Thyroid gland (tissue), 4 donors: Measurements from ENCODE around the gene SSTR5.

Experiments
- POLR2A ChIP-seq, 2 donors: fragments of 450-650 bp; IDR thresholded peaks; one replicate each; pipeline ENCODE4 v1.6.1; 2017; ENCODE audit warnings: antibody characterized with exemption in 2 of 2, mild to moderate bottlenecking in 2 of 2, moderate library complexity in 1 of 2
- TF ChIP-seq, protein P1 (sequence below), 6 experiments: fragments of 200-600 bp in 3 of 6; fragments of 450-650 bp in 3 of 6; sonication (generic) in 3 of 6; IDR thresholded peaks; one replicate each; pipeline ENCODE4 v1.5.1; 2016 to 2019; ENCODE audit warnings: antibody characterized with exemption in 6 of 6, mild to moderate bottlenecking in 2 of 6, inconsistent platforms in 1 of 6, moderate library complexity in 1 of 6

DNA sequence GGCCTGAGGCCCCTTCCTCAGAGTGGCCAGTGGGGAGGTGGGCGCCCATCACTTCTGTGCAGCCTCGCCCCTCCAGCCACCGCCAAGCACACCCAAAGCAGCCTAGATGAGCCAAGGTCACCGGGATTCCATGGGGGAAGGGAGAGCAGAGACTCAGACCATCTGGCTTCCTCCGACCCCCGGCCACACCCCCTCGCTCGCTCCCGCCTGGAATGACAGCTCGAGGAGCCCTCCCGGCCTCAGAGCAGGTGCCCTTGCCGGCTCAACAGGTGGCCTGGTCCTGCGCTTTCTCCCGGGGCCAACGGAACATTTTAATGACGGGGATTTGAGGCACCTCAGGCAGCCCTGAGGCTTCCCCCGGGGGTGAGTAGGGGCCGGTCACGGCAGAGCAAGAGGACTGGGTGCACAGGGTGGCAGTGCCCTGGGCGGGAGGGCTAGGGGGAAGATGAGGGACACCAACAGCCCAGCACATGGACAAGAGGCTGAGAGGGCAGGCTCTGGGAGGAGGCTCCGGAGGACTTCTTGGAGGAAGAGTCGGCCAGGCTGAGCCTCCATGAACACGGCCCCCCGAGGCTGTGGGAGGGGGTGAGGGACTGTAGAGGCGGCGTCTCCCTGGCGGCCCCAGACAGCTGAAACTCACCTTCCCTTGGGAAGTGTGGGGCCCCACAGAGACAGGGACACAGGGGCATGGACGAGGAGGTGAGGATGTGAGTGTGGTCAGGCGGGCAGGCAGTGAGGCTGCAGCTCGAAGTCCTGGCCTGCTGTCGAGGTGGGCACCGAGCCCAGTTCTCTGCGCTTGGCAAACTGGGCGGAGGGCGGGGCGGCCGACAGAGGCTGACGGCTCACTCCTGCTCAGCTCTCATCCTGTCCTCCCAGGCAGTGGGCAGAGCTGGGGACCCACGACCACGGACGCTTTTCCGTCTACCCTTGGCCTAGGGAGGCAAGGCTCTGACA, 36.0 kb downstream of the SSTR5 start:
- TF ChIP-seq POLR2A (IDR thresholded peaks at IDR 0.05): no peak
- TF ChIP-seq, protein P1, sequence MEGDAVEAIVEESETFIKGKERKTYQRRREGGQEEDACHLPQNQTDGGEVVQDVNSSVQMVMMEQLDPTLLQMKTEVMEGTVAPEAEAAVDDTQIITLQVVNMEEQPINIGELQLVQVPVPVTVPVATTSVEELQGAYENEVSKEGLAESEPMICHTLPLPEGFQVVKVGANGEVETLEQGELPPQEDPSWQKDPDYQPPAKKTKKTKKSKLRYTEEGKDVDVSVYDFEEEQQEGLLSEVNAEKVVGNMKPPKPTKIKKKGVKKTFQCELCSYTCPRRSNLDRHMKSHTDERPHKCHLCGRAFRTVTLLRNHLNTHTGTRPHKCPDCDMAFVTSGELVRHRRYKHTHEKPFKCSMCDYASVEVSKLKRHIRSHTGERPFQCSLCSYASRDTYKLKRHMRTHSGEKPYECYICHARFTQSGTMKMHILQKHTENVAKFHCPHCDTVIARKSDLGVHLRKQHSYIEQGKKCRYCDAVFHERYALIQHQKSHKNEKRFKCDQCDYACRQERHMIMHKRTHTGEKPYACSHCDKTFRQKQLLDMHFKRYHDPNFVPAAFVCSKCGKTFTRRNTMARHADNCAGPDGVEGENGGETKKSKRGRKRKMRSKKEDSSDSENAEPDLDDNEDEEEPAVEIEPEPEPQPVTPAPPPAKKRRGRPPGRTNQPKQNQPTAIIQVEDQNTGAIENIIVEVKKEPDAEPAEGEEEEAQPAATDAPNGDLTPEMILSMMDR (IDR thresholded peaks at IDR 0.05): no peak
